Endodermal cell (in vitro differentiated cells): ENCODE results near the gene ITGA8. TPM values are rescaled to one million over a fixed set of nuclear protein-coding genes. Genes with fewer than 3 reads are reported as not detected.

Source experiments
- DNase-seq: peaks from one replicate; pipeline ENCODE4 v3.0.0-alpha.2; 2017
- H3K27ac ChIP-seq: 2 replicates; pipeline ENCODE4 v1.5.1; 2013; ENCODE audit warnings: mild to moderate bottlenecking, low read depth, low read length, moderate library complexity
- H3K27me3 ChIP-seq: 2 replicates; pipeline ENCODE4 v1.6.1; 2013; ENCODE audit warnings: mild to moderate bottlenecking, low read length, moderate library complexity; ENCODE audit not compliant: insufficient read depth, control insufficient read depth, poor library complexity, severe bottlenecking
- H3K36me3 ChIP-seq: 2 replicates; pipeline ENCODE4 v1.7.0; 2013; ENCODE audit warnings: mild to moderate bottlenecking, low read length, moderate library complexity; ENCODE audit not compliant: control insufficient read depth, insufficient read depth
- H3K4me1 ChIP-seq: one replicate; pipeline ENCODE4 v1.7.0; 2013; ENCODE audit warnings: low read length; ENCODE audit not compliant: control insufficient read depth, insufficient read depth
- H3K4me3 ChIP-seq: 2 replicates; pipeline ENCODE4 v1.5.1; 2013; ENCODE audit warnings: mild to moderate bottlenecking, low read length, moderate library complexity
- H3K9ac ChIP-seq: 2 replicates; pipeline ENCODE4 v1.6.1; 2013; ENCODE audit warnings: mild to moderate bottlenecking, low read length, moderate library complexity; ENCODE audit not compliant: poor library complexity, severe bottlenecking; ENCODE audit errors: extremely low read depth
- H3K9me3 ChIP-seq: 2 replicates; pipeline ENCODE4 v1.6.1; 2013; ENCODE audit warnings: mild to moderate bottlenecking, low read length, moderate library complexity; ENCODE audit not compliant: control insufficient read depth
- H3K27ac Mint-ChIP-seq: 2 replicates; pipeline ENCODE4 v1.8.0; 2020; ENCODE audit warnings: mixed read lengths
- H3K27me3 Mint-ChIP-seq: 2 replicates; pipeline ENCODE4 v1.8.0; 2021; ENCODE audit warnings: mild to moderate bottlenecking, mixed read lengths; ENCODE audit not compliant: insufficient read depth
- H3K36me3 Mint-ChIP-seq: 2 replicates; pipeline ENCODE4 v1.8.0; 2020; ENCODE audit warnings: low read depth, mixed read lengths
- H3K4me1 Mint-ChIP-seq: 2 replicates; pipeline ENCODE4 v1.8.0; 2020; ENCODE audit warnings: mixed read lengths
- H3K4me3 Mint-ChIP-seq: 2 replicates; pipeline ENCODE4 v1.8.0; 2020; ENCODE audit warnings: mild to moderate bottlenecking, moderate library complexity, mixed read lengths
- H3K9me3 Mint-ChIP-seq: 2 replicates; pipeline ENCODE4 v1.8.0; 2020; ENCODE audit warnings: mild to moderate bottlenecking, mixed read lengths
- WGBS, 2 experiments: methylation state at CpG; one replicate each; pipeline versions ENCODE4 v1.1.5 to v1.1.7; 2013; ENCODE audit warnings: missing lambda C conversion rate in 2 of 2, mixed read lengths in 1 of 2; ENCODE audit not compliant: insufficient coverage in 1 of 2, insufficient read length in 1 of 2; 5-methylcytosine and 5-hydroxymethylcytosine counted together
- total RNA-seq, 2 donors: library from RNA; stranded (reverse); fragmentation: NEBNext Ultra II Directional in 1 of 2; extraction: Animal tissue kit (Norgen Biotek cat#: 25700) in 1 of 2; gene quantifications; 2 replicates in 1 of 2; 3 replicates in 1 of 2; pipeline ENCODE4 v1.2.1, GENCODE V29; 2021
- TF ChIP-seq, protein P1 (sequence below): fragments of 200-600 bp; sonication (generic); conservative IDR thresholded peaks from 2 replicates; pipeline ENCODE4 v1.5.0; 2021; ENCODE audit warnings: antibody characterized with exemption, mild to moderate bottlenecking

The ITGA8 gene
- total RNA-seq, 2 donors from 2014 or later: 0.24 to 0.40 TPM

DNA sequence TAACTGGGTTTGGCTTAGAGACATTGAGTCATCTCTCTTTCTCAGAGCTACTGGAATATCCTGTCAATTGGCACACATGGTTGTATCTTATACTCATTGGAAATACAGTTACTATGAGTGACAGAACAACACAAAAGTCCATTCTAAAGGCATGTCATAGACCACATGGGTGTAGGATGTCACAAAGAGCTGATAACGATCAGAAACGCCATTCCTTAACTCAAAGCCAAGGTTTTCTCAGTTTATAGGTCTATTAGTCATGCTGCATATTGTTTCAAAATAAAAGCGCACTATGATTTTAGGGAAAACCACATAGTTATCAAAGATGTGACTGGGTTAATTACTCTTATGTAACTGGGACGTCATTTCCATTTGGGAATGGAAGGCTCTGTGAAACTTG, 201.5 kb downstream of the ITGA8 start:
- H3K36me3 ChIP-seq: no peaks in the 10 kb centered on the region
- WGBS, 2 experiments: 92 to 96% methylated on average over 3 to 4 of the region's 4 CpGs
- Mint-ChIP-seq H3K4me1 (no peaks in the 10 kb centered on the region), H3K36me3 (no peaks in the 10 kb centered on the region), H3K27me3 (peaks cover 6% of the 10 kb centered on the region), H3K27ac (no peak overlapping the region), H3K4me3 (no peak overlapping the region), H3K9me3 (no peaks in the 10 kb centered on the region)
- TF ChIP-seq, protein P1, sequence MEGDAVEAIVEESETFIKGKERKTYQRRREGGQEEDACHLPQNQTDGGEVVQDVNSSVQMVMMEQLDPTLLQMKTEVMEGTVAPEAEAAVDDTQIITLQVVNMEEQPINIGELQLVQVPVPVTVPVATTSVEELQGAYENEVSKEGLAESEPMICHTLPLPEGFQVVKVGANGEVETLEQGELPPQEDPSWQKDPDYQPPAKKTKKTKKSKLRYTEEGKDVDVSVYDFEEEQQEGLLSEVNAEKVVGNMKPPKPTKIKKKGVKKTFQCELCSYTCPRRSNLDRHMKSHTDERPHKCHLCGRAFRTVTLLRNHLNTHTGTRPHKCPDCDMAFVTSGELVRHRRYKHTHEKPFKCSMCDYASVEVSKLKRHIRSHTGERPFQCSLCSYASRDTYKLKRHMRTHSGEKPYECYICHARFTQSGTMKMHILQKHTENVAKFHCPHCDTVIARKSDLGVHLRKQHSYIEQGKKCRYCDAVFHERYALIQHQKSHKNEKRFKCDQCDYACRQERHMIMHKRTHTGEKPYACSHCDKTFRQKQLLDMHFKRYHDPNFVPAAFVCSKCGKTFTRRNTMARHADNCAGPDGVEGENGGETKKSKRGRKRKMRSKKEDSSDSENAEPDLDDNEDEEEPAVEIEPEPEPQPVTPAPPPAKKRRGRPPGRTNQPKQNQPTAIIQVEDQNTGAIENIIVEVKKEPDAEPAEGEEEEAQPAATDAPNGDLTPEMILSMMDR: no peak
- no peaks in the 10 kb centered on the region for H3K27me3 ChIP-seq
- H3K4me3 ChIP-seq: no peak overlapping the region
- no peak overlapping the region for H3K9ac ChIP-seq
- H3K9me3 ChIP-seq: no peaks in the 10 kb centered on the region
- no peak overlapping the region for H3K27ac ChIP-seq
- DNase-seq: no peak
- no peaks in the 10 kb centered on the region for H3K4me1 ChIP-seq

DNA sequence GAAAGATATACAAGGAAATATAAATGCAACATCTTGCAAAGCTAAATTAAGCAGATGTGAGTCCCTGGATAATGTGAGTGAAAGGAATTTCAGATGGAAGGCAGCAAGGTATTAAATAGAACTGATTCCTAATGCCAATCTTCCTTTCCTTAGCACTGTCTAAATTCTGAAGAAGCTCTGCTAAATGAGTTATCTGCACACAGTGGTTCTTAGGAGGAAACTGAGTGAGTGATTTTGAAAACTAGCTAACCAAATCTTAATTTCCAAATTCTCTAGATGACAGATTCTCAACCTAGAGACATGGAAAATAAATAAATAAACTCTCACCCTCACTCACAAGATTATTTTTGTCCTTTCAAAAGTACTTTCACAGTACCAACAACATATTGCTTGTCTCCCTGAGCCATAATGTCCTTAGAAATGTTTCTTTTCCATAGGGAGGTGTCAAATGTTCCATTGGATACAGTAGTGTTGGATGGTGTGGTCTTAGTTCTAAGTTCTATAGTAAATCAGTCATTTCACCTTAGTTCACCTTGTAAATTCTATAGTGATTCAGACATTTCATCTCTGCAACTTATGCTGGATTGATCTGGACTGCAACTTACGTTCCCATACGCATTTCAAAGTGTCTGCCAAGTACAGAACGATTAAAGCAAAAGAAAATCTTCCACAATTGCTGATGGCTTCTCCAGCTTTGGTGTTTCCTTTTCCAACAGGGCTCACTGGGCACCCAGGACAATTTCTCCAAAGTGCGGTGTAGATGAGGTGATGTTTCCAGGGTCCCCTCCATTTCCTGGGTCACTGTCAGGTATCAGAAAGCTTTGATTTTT, 203.3 kb downstream of the ITGA8 start:
- Mint-ChIP-seq H3K9me3 (no peaks in the 10 kb centered on the region), H3K36me3 (no peaks in the 10 kb centered on the region), H3K27me3 (peaks cover 6% of the 10 kb centered on the region), H3K4me1 (no peaks in the 10 kb centered on the region), H3K4me3 (no peak overlapping the region), H3K27ac (no peak overlapping the region)
- Histone ChIP-seq H3K4me1 (no peaks in the 10 kb centered on the region), H3K9ac (no peak overlapping the region), H3K36me3 (no peaks in the 10 kb centered on the region), H3K27ac (no peak overlapping the region), H3K27me3 (no peaks in the 10 kb centered on the region), H3K9me3 (no peaks in the 10 kb centered on the region), H3K4me3 (no peak overlapping the region)
- TF ChIP-seq, protein P1: no peak
- DNase-seq: no peak
- WGBS, 2 experiments: 91 to 100% methylated on average over 4 of the region's 4 CpGs

DNA sequence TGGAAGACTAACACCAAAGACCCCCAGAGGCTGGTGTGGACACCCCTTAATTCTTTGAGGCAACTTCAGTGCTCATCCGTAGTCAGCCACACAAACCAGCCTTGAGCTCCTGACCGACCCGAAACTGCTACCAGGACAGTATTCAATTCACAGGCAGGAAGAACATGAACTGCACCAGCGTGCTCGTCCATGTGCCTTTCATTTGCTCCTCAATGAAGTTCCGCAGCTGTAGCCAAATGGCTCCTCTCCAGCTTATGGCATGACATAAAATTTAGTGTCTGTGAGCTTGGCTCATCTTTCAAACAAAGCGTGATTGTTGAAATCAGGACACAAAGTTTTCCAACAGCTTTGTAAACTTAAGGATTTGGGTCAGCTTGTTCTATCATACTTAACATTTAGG, 204.5 kb downstream of the ITGA8 start:
- WGBS, 2 experiments: 95 to 96% methylated on average over 7 of the region's 7 CpGs
- TF ChIP-seq, protein P1: no peak
- Histone ChIP-seq H3K9ac (no peak overlapping the region), H3K4me1 (no peaks in the 10 kb centered on the region), H3K9me3 (no peaks in the 10 kb centered on the region), H3K4me3 (no peak overlapping the region), H3K27ac (no peak overlapping the region), H3K36me3 (no peaks in the 10 kb centered on the region), H3K27me3 (no peaks in the 10 kb centered on the region)
- Mint-ChIP-seq H3K4me3 (no peak overlapping the region), H3K27ac (no peak overlapping the region), H3K4me1 (no peaks in the 10 kb centered on the region), H3K9me3 (no peaks in the 10 kb centered on the region), H3K36me3 (no peaks in the 10 kb centered on the region), H3K27me3 (peaks cover 6% of the 10 kb centered on the region)
- no peak for DNase-seq
